ENCODE data around the gene ARL17A. TPM values are rescaled to one million over a fixed set of nuclear protein-coding genes. Genes with fewer than 3 reads are reported as not detected.
"Not testable (repeated sequence)": the region's sequence is repeated elsewhere in the genome, so short reads cannot be mapped to it uniquely, and the experiment has no call there.

The ARL17A gene
- total RNA-seq, 1 donor from 2014 or later: 21.7 TPM

DNA sequence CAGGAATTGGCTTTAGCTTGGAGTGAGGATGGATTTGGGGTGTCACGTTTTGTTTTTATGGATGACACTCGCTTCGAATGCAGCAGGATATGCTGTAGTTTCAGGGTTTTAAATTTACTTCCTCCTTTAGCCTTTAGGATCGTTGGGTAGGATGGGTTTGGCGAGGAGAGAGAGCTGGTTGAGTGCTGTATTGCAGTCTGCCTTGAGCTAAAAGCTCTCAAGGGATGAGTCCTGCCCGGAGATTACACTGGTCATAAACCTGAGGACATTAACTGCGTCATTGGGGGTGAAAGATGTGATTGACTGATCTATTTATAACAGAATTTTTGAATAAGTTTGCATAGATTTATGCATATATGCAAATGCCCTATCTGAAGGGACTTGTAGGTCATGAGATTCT, 11.8 kb upstream of the ARL17A start:
- not testable (repeated sequence) for H3K27ac Mint-ChIP-seq; H3K27me3 Mint-ChIP-seq; DNase-seq (ENCODE audit: low spot score, unreplicated experiment); H3K9me3 Mint-ChIP-seq (ENCODE audit: low read depth); H3K4me3 Mint-ChIP-seq (ENCODE audit: low read depth); H3K36me3 Mint-ChIP-seq (ENCODE audit: insufficient read depth); H3K4me1 Mint-ChIP-seq (ENCODE audit: low read depth)

DNA sequence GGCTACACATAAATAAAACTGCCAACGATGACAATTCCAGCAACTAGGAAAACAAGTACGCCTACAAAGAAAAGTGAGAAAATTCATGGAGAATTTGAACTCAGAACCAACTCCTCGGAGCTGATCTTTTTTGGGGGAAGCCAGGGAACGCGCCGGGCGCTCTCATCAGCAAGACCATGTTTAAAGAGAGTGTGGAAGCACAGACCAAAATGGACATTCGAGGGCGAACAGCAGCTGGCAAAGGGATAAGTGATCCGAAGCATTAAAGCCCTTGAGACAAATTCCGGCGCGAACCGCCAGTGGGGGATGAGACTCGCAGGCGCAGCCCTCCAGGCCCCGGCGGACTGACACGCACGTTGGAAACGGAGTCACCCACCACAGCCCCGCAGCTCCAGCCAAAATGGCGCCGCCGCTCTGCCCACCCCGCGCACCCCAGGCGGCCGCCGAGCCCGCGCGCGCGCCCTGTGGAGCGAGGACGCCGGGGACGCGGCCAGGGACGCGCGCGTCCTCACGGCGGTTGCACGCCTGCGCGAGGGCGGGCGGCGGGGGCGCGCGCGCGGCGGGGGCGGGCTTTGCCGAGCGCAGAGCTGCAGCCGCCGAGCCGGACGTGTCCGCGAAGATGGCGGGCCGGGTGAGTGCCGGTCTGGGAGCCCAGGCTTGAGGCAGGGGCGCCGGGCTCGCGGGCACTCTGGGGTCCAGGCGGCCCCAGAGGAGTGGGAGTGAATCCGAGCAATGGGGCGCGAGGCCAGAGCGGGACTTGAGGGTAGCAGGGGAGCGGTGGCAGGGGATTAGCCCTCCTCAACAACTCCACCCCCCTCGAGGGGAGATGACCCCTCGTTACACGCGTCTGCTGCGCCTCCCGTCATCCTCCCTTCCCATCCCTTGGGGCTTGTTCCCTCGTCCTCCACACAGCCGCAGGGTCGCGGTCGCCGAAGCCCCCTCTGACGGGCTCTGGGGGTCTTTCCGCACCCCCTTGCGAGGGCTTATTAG, 11.0 kb upstream of the ARL17A start, which contains the start of gene NSF:
NSF (plus strand) TSS at position 513 of the 990 bp plus-strand sequence; CDS start at position 620, 107 bp downstream.
- not testable (repeated sequence) for H3K27ac Mint-ChIP-seq; H3K27me3 Mint-ChIP-seq; H3K4me3 Mint-ChIP-seq (ENCODE audit: low read depth); H3K36me3 Mint-ChIP-seq (ENCODE audit: insufficient read depth); H3K9me3 Mint-ChIP-seq (ENCODE audit: low read depth); H3K4me1 Mint-ChIP-seq (ENCODE audit: low read depth); DNase-seq (ENCODE audit: low spot score, unreplicated experiment)

DNA sequence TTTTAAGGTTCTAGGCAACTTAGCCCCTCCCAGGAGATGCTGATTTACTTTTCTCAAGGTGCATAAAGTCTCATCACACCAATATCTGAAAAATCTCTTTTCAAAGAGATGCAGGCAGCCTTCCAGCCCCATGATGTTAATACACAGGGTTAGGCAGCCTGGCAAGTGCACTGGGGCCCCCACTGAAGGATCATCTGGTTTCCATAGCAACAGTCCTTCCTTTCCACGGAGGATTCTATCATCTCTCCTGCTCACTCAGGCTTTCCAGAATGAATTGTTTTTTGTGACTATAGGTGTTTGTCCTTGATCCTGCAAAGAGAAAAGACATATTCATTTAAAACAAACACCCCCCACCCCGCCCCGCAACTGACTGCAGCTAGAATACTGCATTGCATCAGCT, 6.0 kb upstream of the ARL17A start:
- H3K4me1 Mint-ChIP-seq (ENCODE audit: low read depth); H3K36me3 Mint-ChIP-seq (ENCODE audit: insufficient read depth); H3K9me3 Mint-ChIP-seq (ENCODE audit: low read depth); H3K27ac Mint-ChIP-seq; H3K27me3 Mint-ChIP-seq; H3K4me3 Mint-ChIP-seq (ENCODE audit: low read depth); DNase-seq (ENCODE audit: low spot score, unreplicated experiment): not testable (repeated sequence)

DNA sequence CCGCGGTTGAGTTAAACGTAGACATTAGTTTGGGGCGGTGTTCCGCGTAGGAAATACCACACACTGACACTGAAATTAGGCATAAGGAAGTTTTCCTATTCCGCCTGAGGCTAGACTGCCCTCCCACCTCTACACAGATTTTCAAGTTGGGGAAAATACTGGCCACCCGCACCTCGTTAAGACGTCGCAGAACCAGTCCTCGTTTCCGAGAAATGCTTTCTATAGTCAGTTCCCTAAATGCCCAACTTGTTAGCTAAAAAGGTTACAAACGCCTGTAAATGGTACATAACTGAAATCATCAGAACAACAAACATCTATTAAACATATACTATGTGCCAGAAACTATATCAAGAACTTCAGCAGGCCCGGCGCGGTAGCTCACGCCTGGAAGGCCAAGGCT, 591 bp upstream of the ARL17A start:
- H3K4me3 Mint-ChIP-seq (ENCODE audit: low read depth): peak overlapping the region; percentile 47
- H3K36me3 Mint-ChIP-seq (ENCODE audit: insufficient read depth); DNase-seq (ENCODE audit: low spot score, unreplicated experiment); H3K27ac Mint-ChIP-seq; H3K27me3 Mint-ChIP-seq; H3K4me1 Mint-ChIP-seq (ENCODE audit: low read depth); H3K9me3 Mint-ChIP-seq (ENCODE audit: low read depth): not testable (repeated sequence)

DNA sequence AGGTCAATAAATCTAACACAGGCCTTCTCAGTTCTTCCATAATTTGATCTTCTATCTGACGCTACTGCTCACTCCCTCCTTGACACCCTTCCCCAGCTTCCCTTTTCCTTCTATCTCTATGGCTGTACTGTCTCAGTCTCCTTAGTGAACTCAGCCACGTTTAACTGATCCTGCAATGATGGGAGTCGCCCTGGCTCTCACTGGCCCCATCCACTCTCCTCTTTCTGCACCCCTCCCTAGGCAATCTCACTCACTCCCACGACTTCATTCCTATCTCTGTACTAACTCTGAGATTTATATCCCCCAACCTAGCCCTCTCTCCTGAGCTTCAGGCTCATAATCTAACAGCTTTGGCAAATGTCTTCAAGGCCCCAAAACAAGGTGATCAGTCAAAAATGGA, 7.7 kb downstream of the ARL17A start:
- H3K36me3 Mint-ChIP-seq (ENCODE audit: insufficient read depth); H3K4me1 Mint-ChIP-seq (ENCODE audit: low read depth); H3K27me3 Mint-ChIP-seq; DNase-seq (ENCODE audit: low spot score, unreplicated experiment); H3K9me3 Mint-ChIP-seq (ENCODE audit: low read depth); H3K27ac Mint-ChIP-seq; H3K4me3 Mint-ChIP-seq (ENCODE audit: low read depth): not testable (repeated sequence)

DNA sequence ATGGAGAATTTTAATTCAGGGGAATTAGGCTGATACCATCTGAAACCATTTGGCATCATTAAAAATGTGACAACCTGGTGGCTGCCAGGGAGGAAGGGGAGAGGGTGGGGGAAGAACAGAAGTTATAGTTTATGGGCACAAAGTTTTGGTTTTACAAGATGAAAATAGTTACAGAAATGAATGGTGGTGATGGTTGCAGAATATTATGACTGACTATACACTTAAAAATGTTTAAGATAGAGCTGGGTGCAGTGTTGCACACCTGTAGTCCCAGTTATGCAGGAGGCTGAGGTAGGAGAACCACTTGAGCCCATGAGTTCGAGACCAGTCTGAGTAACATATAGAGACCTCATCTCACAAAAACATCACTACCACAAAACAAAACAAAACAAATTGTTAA, 12.5 kb downstream of the ARL17A start:
- H3K36me3 Mint-ChIP-seq (ENCODE audit: insufficient read depth); H3K27ac Mint-ChIP-seq; H3K4me3 Mint-ChIP-seq (ENCODE audit: low read depth); H3K27me3 Mint-ChIP-seq; H3K4me1 Mint-ChIP-seq (ENCODE audit: low read depth); H3K9me3 Mint-ChIP-seq (ENCODE audit: low read depth); DNase-seq (ENCODE audit: low spot score, unreplicated experiment): not testable (repeated sequence)

DNA sequence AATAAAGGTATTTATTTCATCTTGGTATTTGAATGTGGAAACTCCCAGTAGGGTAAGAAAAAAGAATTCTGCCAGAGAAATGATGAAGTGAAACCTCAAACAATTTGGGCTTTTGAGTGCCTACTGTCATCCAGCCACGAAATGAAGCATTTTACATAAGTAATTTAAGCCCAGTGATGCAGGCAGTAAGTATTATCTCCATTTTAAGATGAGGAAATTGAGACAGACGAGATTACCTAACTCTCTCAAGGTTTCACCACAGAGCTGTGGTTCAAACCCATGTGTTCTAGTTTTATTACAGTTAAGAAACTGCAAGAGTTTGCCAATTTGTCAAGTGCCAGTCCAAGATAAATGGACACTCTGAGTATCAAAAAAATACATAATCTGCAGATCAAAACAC, 13.2 kb downstream of the ARL17A start:
- not testable (repeated sequence) for H3K36me3 Mint-ChIP-seq (ENCODE audit: insufficient read depth); H3K9me3 Mint-ChIP-seq (ENCODE audit: low read depth); H3K4me3 Mint-ChIP-seq (ENCODE audit: low read depth); DNase-seq (ENCODE audit: low spot score, unreplicated experiment); H3K27ac Mint-ChIP-seq; H3K4me1 Mint-ChIP-seq (ENCODE audit: low read depth); H3K27me3 Mint-ChIP-seq

DNA sequence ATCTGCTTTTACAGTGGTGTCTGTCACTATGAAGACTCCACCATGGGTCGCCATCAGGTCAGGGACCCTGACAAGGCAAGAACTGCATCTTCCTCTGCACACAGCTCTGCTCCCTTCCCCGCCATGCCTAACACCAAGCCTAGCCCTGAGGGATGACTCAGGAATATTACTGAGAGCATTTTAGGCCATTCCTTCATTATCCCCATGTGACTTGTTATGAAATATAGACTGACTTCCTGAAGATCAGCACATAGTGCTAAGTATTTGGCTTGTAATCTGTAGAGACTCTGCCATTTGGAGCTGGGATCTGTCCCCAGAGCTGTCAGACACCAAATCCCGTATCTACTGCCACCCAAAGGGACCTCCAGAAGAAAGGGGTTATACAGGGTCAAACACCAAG, 19.4 kb downstream of the ARL17A start:
- H3K4me3 Mint-ChIP-seq (ENCODE audit: low read depth); H3K36me3 Mint-ChIP-seq (ENCODE audit: insufficient read depth); DNase-seq (ENCODE audit: low spot score, unreplicated experiment); H3K27ac Mint-ChIP-seq; H3K9me3 Mint-ChIP-seq (ENCODE audit: low read depth); H3K4me1 Mint-ChIP-seq (ENCODE audit: low read depth); H3K27me3 Mint-ChIP-seq: not testable (repeated sequence)

DNA sequence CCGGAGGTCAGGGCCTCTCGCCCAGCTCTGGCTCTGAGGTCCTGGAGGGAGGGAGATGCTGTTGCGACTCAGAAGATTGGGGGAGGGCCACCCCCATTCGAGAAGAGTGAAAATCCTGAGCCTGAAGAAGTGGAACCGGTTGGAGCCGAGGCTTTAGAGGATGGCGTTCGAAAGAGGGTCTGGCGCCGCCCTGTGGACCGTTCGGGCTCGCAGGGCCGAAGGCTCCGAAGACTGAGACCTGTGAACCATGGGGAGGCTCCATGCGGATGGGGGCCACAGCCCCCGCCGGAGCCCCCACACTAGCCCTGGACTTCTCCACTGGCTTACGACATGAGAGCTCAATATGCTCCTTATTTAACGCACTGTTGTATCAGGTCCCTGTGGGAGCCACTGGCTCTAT, 20.3 kb downstream of the ARL17A start:
- not testable (repeated sequence) for H3K9me3 Mint-ChIP-seq (ENCODE audit: low read depth); H3K4me3 Mint-ChIP-seq (ENCODE audit: low read depth); H3K4me1 Mint-ChIP-seq (ENCODE audit: low read depth); H3K27me3 Mint-ChIP-seq; DNase-seq (ENCODE audit: low spot score, unreplicated experiment); H3K27ac Mint-ChIP-seq; H3K36me3 Mint-ChIP-seq (ENCODE audit: insufficient read depth)

DNA sequence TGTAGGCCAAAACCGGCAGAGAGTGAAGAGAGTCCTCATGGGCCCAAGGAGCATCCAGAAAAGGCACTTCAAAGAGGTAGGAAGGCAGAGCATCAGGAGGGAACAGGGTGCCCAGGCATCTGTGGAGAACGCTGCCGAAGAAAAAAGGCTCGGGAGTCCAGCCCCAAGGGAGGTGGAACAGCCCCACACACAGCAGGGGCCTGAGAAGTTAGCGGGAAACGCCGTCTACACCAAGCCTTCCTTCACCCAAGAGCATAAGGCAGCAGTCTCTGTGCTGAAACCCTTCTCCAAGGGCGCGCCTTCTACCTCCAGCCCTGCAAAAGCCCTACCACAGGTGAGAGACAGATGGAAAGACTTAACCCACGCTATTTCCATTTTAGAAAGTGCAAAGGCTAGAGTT, 30.9 kb downstream of the ARL17A start:
- not testable (repeated sequence) for DNase-seq (ENCODE audit: low spot score, unreplicated experiment); H3K4me1 Mint-ChIP-seq (ENCODE audit: low read depth); H3K9me3 Mint-ChIP-seq (ENCODE audit: low read depth); H3K4me3 Mint-ChIP-seq (ENCODE audit: low read depth); H3K36me3 Mint-ChIP-seq (ENCODE audit: insufficient read depth); H3K27me3 Mint-ChIP-seq; H3K27ac Mint-ChIP-seq

DNA sequence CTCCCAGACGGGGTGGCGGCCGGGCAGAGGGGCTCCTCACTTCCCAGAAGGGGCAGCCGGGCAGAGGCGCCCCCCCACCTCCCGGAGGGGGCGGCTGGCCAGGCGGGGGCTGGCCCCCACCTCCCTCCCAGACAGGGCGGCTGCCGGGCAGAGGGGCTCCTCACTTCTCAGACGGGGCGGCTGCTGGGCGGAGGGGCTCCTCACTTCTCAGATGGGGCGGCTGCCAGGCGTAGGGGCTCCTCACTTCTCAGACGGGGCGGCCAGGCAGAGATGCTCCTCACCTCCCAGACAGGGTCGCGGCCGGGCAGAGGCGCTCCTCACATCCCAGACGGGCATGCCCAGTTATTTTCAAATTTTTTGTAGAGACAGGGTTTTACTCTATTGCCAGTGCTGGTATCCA, 44.8 kb downstream of the ARL17A start:
- not testable (repeated sequence) for H3K36me3 Mint-ChIP-seq (ENCODE audit: insufficient read depth); H3K4me1 Mint-ChIP-seq (ENCODE audit: low read depth); H3K4me3 Mint-ChIP-seq (ENCODE audit: low read depth); H3K27ac Mint-ChIP-seq; H3K9me3 Mint-ChIP-seq (ENCODE audit: low read depth); H3K27me3 Mint-ChIP-seq
- peak; percentile 9 for DNase-seq (ENCODE audit: low spot score, unreplicated experiment)

DNA sequence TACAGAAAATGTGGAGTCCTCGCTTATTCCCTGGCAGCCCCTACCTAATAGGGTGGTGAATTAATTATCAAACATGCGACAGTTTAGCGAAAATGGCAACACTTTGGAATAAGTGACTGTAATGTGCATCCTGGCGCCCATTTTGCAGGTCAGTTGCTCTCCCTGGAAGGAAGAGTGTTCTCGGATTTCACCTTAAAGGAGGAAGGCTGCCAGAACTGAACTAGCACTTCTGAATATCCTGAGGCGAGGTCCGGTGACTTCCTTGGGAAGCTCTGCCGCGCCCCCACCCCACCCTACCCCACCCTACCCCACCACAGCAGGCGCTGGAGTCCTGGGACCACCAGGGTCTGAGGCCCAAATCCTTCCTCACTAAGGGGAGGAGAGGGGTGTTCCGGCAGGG, 67.3 kb downstream of the ARL17A start, which contains the start of gene LRRC37A2:
LRRC37A2 (plus strand) TSS at position 301 of the 400 bp plus-strand sequence. CDS start 245 bp downstream, outside the sequence.
- H3K27me3 Mint-ChIP-seq; H3K36me3 Mint-ChIP-seq (ENCODE audit: insufficient read depth); H3K27ac Mint-ChIP-seq; H3K4me3 Mint-ChIP-seq (ENCODE audit: low read depth); DNase-seq (ENCODE audit: low spot score, unreplicated experiment); H3K9me3 Mint-ChIP-seq (ENCODE audit: low read depth); H3K4me1 Mint-ChIP-seq (ENCODE audit: low read depth): not testable (repeated sequence)

DNA sequence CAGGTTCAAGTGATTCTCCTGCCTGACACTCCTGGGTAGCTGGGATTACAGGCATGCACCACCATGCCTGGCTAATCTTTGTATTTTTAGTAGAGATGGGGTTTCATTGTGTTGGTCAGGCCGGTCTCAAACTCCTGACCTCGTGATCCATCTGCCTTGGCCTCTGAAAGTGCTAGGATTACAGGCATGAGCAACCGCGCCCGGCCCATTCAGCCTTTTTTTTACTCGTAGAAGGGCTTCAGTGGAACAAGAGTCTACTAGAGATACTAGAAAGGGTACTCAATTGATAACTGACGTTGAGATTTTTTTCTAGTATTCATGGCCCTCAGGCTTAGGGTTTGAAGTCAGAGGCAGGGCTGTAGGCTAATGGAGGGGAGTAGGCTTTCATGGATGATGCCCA, 73.6 kb downstream of the ARL17A start:
- not testable (repeated sequence) for H3K4me3 Mint-ChIP-seq (ENCODE audit: low read depth); DNase-seq (ENCODE audit: low spot score, unreplicated experiment); H3K4me1 Mint-ChIP-seq (ENCODE audit: low read depth); H3K9me3 Mint-ChIP-seq (ENCODE audit: low read depth); H3K36me3 Mint-ChIP-seq (ENCODE audit: insufficient read depth); H3K27me3 Mint-ChIP-seq; H3K27ac Mint-ChIP-seq
